Neural cell (in vitro differentiated cells): ENCODE results near the gene GABRB1. TPM values are rescaled to one million over a fixed set of nuclear protein-coding genes. Genes with fewer than 3 reads are reported as not detected.

Experiments
- H2AFZ ChIP-seq: fragments of 200-600, 300-800 bp; sonication (generic), shearing (Covaris generic); 2 replicates; pipeline ENCODE4 v1.6.0; 2014; ENCODE audit warnings: low read depth, mild to moderate bottlenecking, antibody characterized with exemption, low read length, moderate library complexity
- H3F3A ChIP-seq: fragments of 200-600 bp; shearing (Covaris generic); 2 replicates; pipeline ENCODE4 v1.6.1; 2016; ENCODE audit warnings: mild to moderate bottlenecking, moderate library complexity, mixed read lengths, antibody characterized with exemption, low read length; ENCODE audit not compliant: insufficient read depth, poor library complexity, severe bottlenecking
- H3K27ac ChIP-seq: fragments of 200-600, 300-800 bp; sonication (generic), shearing (Covaris generic); 2 replicates; pipeline ENCODE4 v1.5.1; 2014; ENCODE audit warnings: mild to moderate bottlenecking, low read length, moderate library complexity
- H3K27me3 ChIP-seq: fragments of 300-800, 200-600 bp; sonication (generic), shearing (Covaris generic); 2 replicates; pipeline ENCODE4 v1.6.0; 2014; ENCODE audit warnings: mild to moderate bottlenecking, low read depth, low read length, moderate library complexity; ENCODE audit not compliant: insufficient read depth
- H3K36me3 ChIP-seq: fragments of 300-800, 200-600 bp; sonication (generic), shearing (Covaris generic); 2 replicates; pipeline ENCODE4 v1.5.1; 2014; ENCODE audit warnings: mild to moderate bottlenecking, antibody characterized with exemption, low read length, moderate library complexity; ENCODE audit not compliant: insufficient read depth
- H3K4me2 ChIP-seq: fragments of 300-800, 200-600 bp; sonication (generic), shearing (Covaris generic); 2 replicates; pipeline ENCODE4 v1.6.0; 2014; ENCODE audit warnings: mild to moderate bottlenecking, low read length
- H3K4me3 ChIP-seq: fragments of 300-800, 200-600 bp; sonication (generic), shearing (Covaris generic); 2 replicates; pipeline ENCODE4 v1.5.1; 2014; ENCODE audit warnings: mild to moderate bottlenecking, low read length, moderate library complexity
- H3K79me2 ChIP-seq: fragments of 200-600 bp; shearing (Covaris generic); replicated peaks from 2 replicates; pipeline ENCODE4 v1.6.0; 2014; ENCODE audit warnings: mild to moderate bottlenecking, low read length, moderate library complexity; ENCODE audit not compliant: insufficient read depth
- H3K9ac ChIP-seq: fragments of 300-800, 200-600 bp; sonication (generic), shearing (Covaris generic); 2 replicates; pipeline ENCODE4 v1.6.1; 2016; ENCODE audit warnings: mild to moderate bottlenecking, low read length, mixed read lengths
- H3K9me2 ChIP-seq: fragments of 200-600 bp; shearing (Covaris generic); 2 replicates; pipeline ENCODE4 v1.6.1; 2016; ENCODE audit warnings: mild to moderate bottlenecking, low read length, mixed read lengths; ENCODE audit not compliant: insufficient read depth
- H3K9me3 ChIP-seq: fragments of 200-600, 300-800 bp; sonication (generic), shearing (Covaris generic); 2 replicates; pipeline ENCODE4 v1.6.1; 2016; ENCODE audit warnings: mild to moderate bottlenecking, mixed run types, low read length, moderate library complexity, mixed read lengths
- H4K20me1 ChIP-seq: fragments of 200-600 bp; shearing (Covaris generic); 2 replicates; pipeline ENCODE4 v1.6.1; 2016; ENCODE audit warnings: mild to moderate bottlenecking, mixed run types; ENCODE audit not compliant: insufficient read depth
- CTCF ChIP-seq: fragments of 450-650 bp; IDR thresholded peaks from 2 replicates; pipeline ENCODE4 v1.5.1; 2014; ENCODE audit warnings: antibody characterized with exemption, mild to moderate bottlenecking, moderate library complexity; ENCODE audit not compliant: poor library complexity, severe bottlenecking
- EP300 ChIP-seq: fragments of 450-650 bp; conservative IDR thresholded peaks from 2 replicates; pipeline ENCODE4 v1.6.1; 2014; ENCODE audit warnings: antibody characterized with exemption, mild to moderate bottlenecking, moderate library complexity; ENCODE audit not compliant: poor library complexity, severe bottlenecking
- EZH2 ChIP-seq: fragments of 200-600, 300-800 bp; shearing (Covaris generic), sonication (generic); IDR thresholded peaks from 2 replicates; pipeline ENCODE4 v1.6.1; 2014; ENCODE audit warnings: antibody characterized with exemption, low read length, borderline replicate concordance, mild to moderate bottlenecking; ENCODE audit not compliant: insufficient read depth, poor library complexity, severe bottlenecking
- MXI1 ChIP-seq: fragments of 450-650 bp; conservative IDR thresholded peaks from 2 replicates; pipeline ENCODE4 v1.6.1; 2014; ENCODE audit warnings: antibody characterized with exemption, mild to moderate bottlenecking; ENCODE audit not compliant: poor library complexity, severe bottlenecking
- POLR2AphosphoS5 ChIP-seq: IDR thresholded peaks from 2 replicates; pipeline ENCODE4 v1.6.1; 2012
- RAD21 ChIP-seq: fragments of 450-650 bp; conservative IDR thresholded peaks from 2 replicates; pipeline ENCODE4 v1.6.1; 2014; ENCODE audit warnings: antibody characterized with exemption, mild to moderate bottlenecking, moderate library complexity
- REST ChIP-seq: IDR thresholded peaks from 2 replicates; pipeline ENCODE4 v1.6.1; 2012; ENCODE audit warnings: borderline replicate concordance
- SMC3 ChIP-seq: fragments of 450-650 bp; conservative IDR thresholded peaks from 2 replicates; pipeline ENCODE4 v1.6.1; 2014; ENCODE audit warnings: antibody characterized with exemption, mild to moderate bottlenecking, moderate library complexity; ENCODE audit not compliant: poor library complexity
- TAF1 ChIP-seq: IDR thresholded peaks from 2 replicates; pipeline ENCODE4 v1.6.1; 2012; ENCODE audit warnings: low read depth
- polyA plus RNA-seq: library from polyadenylated mRNA; depleted of rRNA; stranded (reverse); fragments of >200 nt; gene quantifications from 2 replicates; pipeline ENCODE4 v1.2.3, GENCODE V29; 2014

GABRB1 gene
- polyA plus RNA-seq, 1 donor from 2014 or later, result 1.0 TPM

GRCh38 chr4:47349326-47349725 is 318.0 kb downstream of the GABRB1 start:
- TF ChIP-seq POLR2AphosphoS5 (no peak), MXI1 (no peak), RAD21 (no peak), SMC3 (no peak), CTCF (no peak), REST (no peak), EP300 (no peak), EZH2 (no peak), TAF1 (no peak)
- no peaks in the 10 kb centered on the region for H4K20me1 ChIP-seq
- H3K4me2 ChIP-seq, result no peak overlapping the region
- no peak overlapping the region for H3K9ac ChIP-seq
- H3K79me2 ChIP-seq, result no peaks in the 10 kb centered on the region
- no peaks in the 10 kb centered on the region for H3K36me3 ChIP-seq
- no peaks in the 10 kb centered on the region for H3K27me3 ChIP-seq
- H3K4me3 ChIP-seq, result no peak overlapping the region
- no peak overlapping the region for H2AFZ ChIP-seq
- no peaks in the 10 kb centered on the region for H3K9me3 ChIP-seq
- H3K9me2 ChIP-seq, result no peaks in the 10 kb centered on the region
- H3K27ac ChIP-seq, result no peak overlapping the region
- no peaks in the 10 kb centered on the region for H3F3A ChIP-seq

- no peaks in the 10 kb centered on the region for H4K20me1 ChIP-seq
- H3K27me3 ChIP-seq, result no peaks in the 10 kb centered on the region
- no peaks in the 10 kb centered on the region for H3K79me2 ChIP-seq
- no peaks in the 10 kb centered on the region for H3F3A ChIP-seq
- H3K36me3 ChIP-seq, result no peaks in the 10 kb centered on the region
- H2AFZ ChIP-seq, result no peak overlapping the region
- H3K4me2 ChIP-seq, result no peak overlapping the region
- no peaks in the 10 kb centered on the region for H3K9me2 ChIP-seq
- H3K9ac ChIP-seq, result no peak overlapping the region
- H3K9me3 ChIP-seq, result no peaks in the 10 kb centered on the region
- H3K27ac ChIP-seq, result no peak overlapping the region
- TF ChIP-seq TAF1, result no peak
- TF ChIP-seq SMC3, result no peak
- no peak for TF ChIP-seq CTCF
- no peak for TF ChIP-seq EZH2
- TF ChIP-seq EP300, result no peak
- no peak for TF ChIP-seq MXI1
- TF ChIP-seq POLR2AphosphoS5, result no peak
- TF ChIP-seq RAD21, result no peak
- no peak for TF ChIP-seq REST
- no peak overlapping the region for H3K4me3 ChIP-seq
Observed at GRCh38 chr4:47355568-47355967, 324.2 kb downstream of the GABRB1 start.
